Measurements from ENCODE around the gene FANK1. TPM values are rescaled to one million over a fixed set of nuclear protein-coding genes. Genes with fewer than 3 reads are reported as not detected.

Gene FANK1
- total and polyA plus RNA-seq, 2 experiments from 2014 or later = 2.9 to 6.0 TPM

DNA sequence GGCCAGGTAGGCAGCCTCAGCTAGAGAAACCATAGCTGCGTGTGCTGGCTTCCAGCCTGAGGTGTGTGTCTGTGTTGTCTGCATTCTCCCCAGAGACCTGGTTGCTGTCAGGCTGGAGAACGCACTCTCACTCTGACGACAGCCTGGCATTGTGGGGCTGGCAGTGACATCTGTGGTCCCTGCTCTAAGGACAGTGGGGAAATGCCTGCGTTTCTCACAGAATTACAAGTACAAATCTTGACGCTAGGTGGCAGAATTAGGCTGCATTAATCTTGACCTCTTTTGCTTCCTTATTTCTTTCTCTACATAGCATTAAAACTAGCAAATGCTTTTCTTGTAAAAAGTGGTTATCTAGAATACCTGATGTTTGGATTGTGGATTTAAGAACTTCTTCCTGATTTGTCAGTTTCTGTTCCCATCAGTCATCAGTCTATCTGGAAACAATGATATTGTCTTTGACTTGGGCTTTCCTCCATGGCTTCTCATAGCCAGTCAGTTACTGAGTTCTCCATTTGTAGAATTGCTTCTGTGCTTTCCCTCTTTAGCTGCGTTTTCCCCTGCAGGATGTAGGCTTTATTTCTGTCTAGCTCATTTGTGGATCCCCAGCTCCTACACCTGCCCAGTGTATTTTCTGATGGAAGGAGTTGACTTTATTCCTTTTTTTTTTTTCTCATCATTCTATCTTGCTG lies 86.0 kb downstream of the FANK1 start:
- Histone ChIP-seq H3K9me3 (ENCODE audit: low read depth) (no peaks in the 10 kb centered on the region), H3K4me1 (ENCODE audit: insufficient read depth) (no peaks in the 10 kb centered on the region), H3K27me3 (no peaks in the 10 kb centered on the region), H4K20me1 (ENCODE audit: insufficient read depth, poor library complexity, severe bottlenecking) (no peaks in the 10 kb centered on the region), H3K36me3 (replicated peaks; ENCODE audit: insufficient read depth, low read depth) (no peaks in the 10 kb centered on the region), H3K4me3 (no peak overlapping the region), H3K27ac (no peak overlapping the region), H3K9me2 (replicated peaks; ENCODE audit: insufficient read depth) (no peaks in the 10 kb centered on the region), H3K79me2 (no peaks in the 10 kb centered on the region), H3K4me2 (no peak overlapping the region), H2AFZ (no peak overlapping the region)
- 12% methylated on average over 6 of the region's 6 CpGs for WGBS (ENCODE audit: low lambda C conversion rate, missing lambda C conversion rate)
- peak; percentile 71 for DNase-seq (ENCODE audit: low spot score)
- TF ChIP-seq, protein P1, sequence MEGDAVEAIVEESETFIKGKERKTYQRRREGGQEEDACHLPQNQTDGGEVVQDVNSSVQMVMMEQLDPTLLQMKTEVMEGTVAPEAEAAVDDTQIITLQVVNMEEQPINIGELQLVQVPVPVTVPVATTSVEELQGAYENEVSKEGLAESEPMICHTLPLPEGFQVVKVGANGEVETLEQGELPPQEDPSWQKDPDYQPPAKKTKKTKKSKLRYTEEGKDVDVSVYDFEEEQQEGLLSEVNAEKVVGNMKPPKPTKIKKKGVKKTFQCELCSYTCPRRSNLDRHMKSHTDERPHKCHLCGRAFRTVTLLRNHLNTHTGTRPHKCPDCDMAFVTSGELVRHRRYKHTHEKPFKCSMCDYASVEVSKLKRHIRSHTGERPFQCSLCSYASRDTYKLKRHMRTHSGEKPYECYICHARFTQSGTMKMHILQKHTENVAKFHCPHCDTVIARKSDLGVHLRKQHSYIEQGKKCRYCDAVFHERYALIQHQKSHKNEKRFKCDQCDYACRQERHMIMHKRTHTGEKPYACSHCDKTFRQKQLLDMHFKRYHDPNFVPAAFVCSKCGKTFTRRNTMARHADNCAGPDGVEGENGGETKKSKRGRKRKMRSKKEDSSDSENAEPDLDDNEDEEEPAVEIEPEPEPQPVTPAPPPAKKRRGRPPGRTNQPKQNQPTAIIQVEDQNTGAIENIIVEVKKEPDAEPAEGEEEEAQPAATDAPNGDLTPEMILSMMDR (IDR thresholded peaks at IDR 0.05; ENCODE audit: poor library complexity) = peak; percentile 75
- no peak for TF ChIP-seq EZH2phosphoT487 (IDR thresholded peaks at IDR 0.05; ENCODE audit: low read depth, severe bottlenecking, unreplicated experiment)
- no peak for TF ChIP-seq EZH2 (IDR thresholded peaks at IDR 0.05; ENCODE audit: borderline replicate concordance)

DNA sequence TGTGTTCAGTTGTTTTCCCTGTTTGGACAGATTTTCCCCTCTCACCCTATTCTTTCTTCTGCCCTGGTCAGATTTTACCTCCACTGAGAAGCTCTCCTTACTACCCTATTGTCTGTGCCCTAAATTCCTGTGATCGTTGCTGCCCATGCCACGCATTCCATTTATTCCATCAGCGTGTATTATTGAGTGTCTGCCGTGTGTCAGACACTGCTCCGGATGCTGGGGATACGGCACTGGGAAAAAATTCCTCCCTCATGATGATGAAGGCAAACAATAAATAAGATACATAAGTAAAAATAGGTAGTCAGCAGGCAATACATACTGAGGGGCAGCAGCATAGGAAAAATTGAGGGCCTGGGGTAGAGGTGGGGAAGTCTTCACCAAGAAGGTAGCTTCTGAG lies 86.8 kb downstream of the FANK1 start:
- no peaks in the 10 kb centered on the region for H3K9me2 ChIP-seq (replicated peaks; ENCODE audit: insufficient read depth)
- H3K79me2 ChIP-seq = no peaks in the 10 kb centered on the region
- no peaks in the 10 kb centered on the region for H3K27me3 ChIP-seq
- no peak overlapping the region for H3K4me2 ChIP-seq
- no peak overlapping the region for H2AFZ ChIP-seq
- TF ChIP-seq, protein P1 (IDR thresholded peaks at IDR 0.05; ENCODE audit: poor library complexity) = no peak
- no peaks in the 10 kb centered on the region for H3K4me1 ChIP-seq (ENCODE audit: insufficient read depth)
- no peak overlapping the region for H3K27ac ChIP-seq
- no peaks in the 10 kb centered on the region for H3K9me3 ChIP-seq (ENCODE audit: low read depth)
- WGBS (ENCODE audit: low lambda C conversion rate, missing lambda C conversion rate) = 70% methylated on average over 6 of the region's 6 CpGs
- H3K36me3 ChIP-seq (replicated peaks; ENCODE audit: insufficient read depth, low read depth) = no peaks in the 10 kb centered on the region
- H3K4me3 ChIP-seq = no peak overlapping the region
- H4K20me1 ChIP-seq (ENCODE audit: insufficient read depth, poor library complexity, severe bottlenecking) = no peaks in the 10 kb centered on the region
- DNase-seq (ENCODE audit: low spot score) = no peak

DNA sequence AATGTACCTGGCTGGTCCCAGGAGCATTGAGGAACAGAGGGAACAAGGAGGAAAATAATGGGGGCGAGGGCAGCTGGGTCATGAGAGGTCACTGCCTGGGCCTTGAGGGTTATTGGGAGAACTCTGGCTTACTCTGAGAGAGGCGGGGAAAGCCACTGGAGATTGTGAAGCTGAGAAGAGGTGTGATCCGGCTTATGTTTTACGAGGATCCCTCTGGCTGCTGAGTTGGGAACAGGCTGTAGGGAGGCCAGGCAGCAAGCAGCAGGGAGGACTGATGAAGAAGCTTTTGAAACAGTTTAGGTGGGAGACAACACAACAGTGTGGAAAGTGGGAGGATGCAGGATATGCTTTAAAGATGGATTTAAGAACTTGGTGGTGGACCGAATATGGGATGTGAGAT lies 87.3 kb downstream of the FANK1 start:
- no peak overlapping the region for H3K27ac ChIP-seq
- H3K4me1 ChIP-seq (ENCODE audit: insufficient read depth) = no peaks in the 10 kb centered on the region
- H4K20me1 ChIP-seq (ENCODE audit: insufficient read depth, poor library complexity, severe bottlenecking) = no peaks in the 10 kb centered on the region
- no peaks in the 10 kb centered on the region for H3K9me3 ChIP-seq (ENCODE audit: low read depth)
- no peaks in the 10 kb centered on the region for H3K9me2 ChIP-seq (replicated peaks; ENCODE audit: insufficient read depth)
- WGBS (ENCODE audit: low lambda C conversion rate, missing lambda C conversion rate) = 72% methylated on average over 5 of the region's 5 CpGs
- no peak for DNase-seq (ENCODE audit: low spot score)
- H3K27me3 ChIP-seq = no peaks in the 10 kb centered on the region
- H3K79me2 ChIP-seq = no peaks in the 10 kb centered on the region
- H3K4me3 ChIP-seq = no peak overlapping the region
- no peak overlapping the region for H3K4me2 ChIP-seq
- no peaks in the 10 kb centered on the region for H3K36me3 ChIP-seq (replicated peaks; ENCODE audit: insufficient read depth, low read depth)
- no peak for TF ChIP-seq EZH2phosphoT487 (IDR thresholded peaks at IDR 0.05; ENCODE audit: low read depth, severe bottlenecking, unreplicated experiment)
- TF ChIP-seq, protein P1 (IDR thresholded peaks at IDR 0.05; ENCODE audit: poor library complexity) = no peak
- no peak for TF ChIP-seq EZH2 (IDR thresholded peaks at IDR 0.05; ENCODE audit: borderline replicate concordance)
- H2AFZ ChIP-seq = no peak overlapping the region
